Cardiac muscle cell (in vitro differentiated cells and primary cell): ENCODE data around the gene DOK6. TPM values are rescaled to one million over a fixed set of nuclear protein-coding genes. Genes with fewer than 3 reads are reported as not detected.

Experiments used
- DNase-seq, 2 donors: peaks; one replicate each; pipeline versions ENCODE4 v3.0.0 to v3.0.0-alpha.2; 2010 to 2017; ENCODE audit warnings: low read depth in 1 of 2, low spot score in 1 of 2
- H3K27ac ChIP-seq: fragments of 200-600 bp; sonication (generic); 2 replicates; pipeline ENCODE4 v1.5.1; 2016
- H3K27me3 ChIP-seq: fragments of 200-600 bp; sonication (generic); 2 replicates; pipeline ENCODE4 v1.6.0; 2016; ENCODE audit warnings: control low read depth
- H3K36me3 ChIP-seq: fragments of 200-600 bp; sonication (generic); 2 replicates; pipeline ENCODE4 v1.5.1; 2016; ENCODE audit warnings: control low read depth
- H3K4me1 ChIP-seq: fragments of 200-600 bp; sonication (generic); 2 replicates; pipeline ENCODE4 v1.8.1; 2017; ENCODE audit warnings: low read depth, mild to moderate bottlenecking, mixed run types
- H3K4me3 ChIP-seq: fragments of 200-600 bp; sonication (generic); 2 replicates; pipeline ENCODE4 v1.5.1; 2016; ENCODE audit warnings: mild to moderate bottlenecking
- H3K9me3 ChIP-seq: fragments of 200-600 bp; sonication (generic); 2 replicates; pipeline ENCODE4 v1.5.1; 2017; ENCODE audit warnings: low read depth, mild to moderate bottlenecking, control low read depth
- CTCF ChIP-seq: IDR thresholded peaks from 2 replicates; pipeline ENCODE4 v1.5.1; 2012; ENCODE audit warnings: low read depth, mild to moderate bottlenecking, low read length
- polyA plus RNA-seq: library from polyadenylated mRNA; unstranded; fragments of >200 nt; fragmentation: Nextera tagmentation; extraction: Ambion mirVana; gene quantifications from 2 replicates; pipeline ENCODE4 v1.2.1, GENCODE V29; 2016
- total RNA-seq: library from RNA; depleted of rRNA; stranded (reverse); fragments of >200 nt; gene quantifications from 2 replicates; pipeline ENCODE4 v1.2.3, GENCODE V29; 2016

Gene DOK6
- total and polyA plus RNA-seq, 2 experiments from 2014 or later: 13.2 to 13.9 TPM

GRCh38 chr18:69617888-69618287 lies 217.2 kb downstream of the DOK6 start:
- H3K4me3 ChIP-seq: no peak overlapping the region
- H3K27ac ChIP-seq: no peak overlapping the region
- no peak for TF ChIP-seq CTCF
- H3K36me3 ChIP-seq: no peaks in the 10 kb centered on the region
- peak in 1 of 2 donors; percentile 46 for DNase-seq
- H3K9me3 ChIP-seq: no peaks in the 10 kb centered on the region
- H3K27me3 ChIP-seq: no peaks in the 10 kb centered on the region
- H3K4me1 ChIP-seq: no peaks in the 10 kb centered on the region

DNA sequence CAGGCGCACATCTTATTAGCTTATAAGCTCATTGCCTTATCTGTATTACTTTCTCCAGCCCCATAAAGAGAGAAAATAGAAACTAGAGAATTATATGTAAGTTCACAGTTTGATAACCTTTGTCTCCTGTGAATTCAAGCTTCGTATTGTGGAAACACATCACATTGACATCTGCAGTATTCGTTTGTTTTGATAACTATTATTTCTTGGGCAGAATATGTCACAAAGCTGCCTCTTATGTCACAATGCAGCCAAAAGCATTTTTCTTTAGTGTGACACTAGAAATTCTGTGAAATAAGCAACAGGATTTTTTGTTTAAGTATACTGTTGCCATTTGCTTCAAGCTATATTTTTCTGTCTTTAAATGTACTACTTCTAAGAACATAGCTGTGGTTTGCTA lies 221.5 kb downstream of the DOK6 start:
- DNase-seq: no peak
- Histone ChIP-seq H3K4me1 (no peaks in the 10 kb centered on the region), H3K9me3 (no peaks in the 10 kb centered on the region), H3K4me3 (no peak overlapping the region), H3K27me3 (no peaks in the 10 kb centered on the region), H3K36me3 (no peaks in the 10 kb centered on the region), H3K27ac (no peak overlapping the region)
- TF ChIP-seq CTCF: no peak

DNA sequence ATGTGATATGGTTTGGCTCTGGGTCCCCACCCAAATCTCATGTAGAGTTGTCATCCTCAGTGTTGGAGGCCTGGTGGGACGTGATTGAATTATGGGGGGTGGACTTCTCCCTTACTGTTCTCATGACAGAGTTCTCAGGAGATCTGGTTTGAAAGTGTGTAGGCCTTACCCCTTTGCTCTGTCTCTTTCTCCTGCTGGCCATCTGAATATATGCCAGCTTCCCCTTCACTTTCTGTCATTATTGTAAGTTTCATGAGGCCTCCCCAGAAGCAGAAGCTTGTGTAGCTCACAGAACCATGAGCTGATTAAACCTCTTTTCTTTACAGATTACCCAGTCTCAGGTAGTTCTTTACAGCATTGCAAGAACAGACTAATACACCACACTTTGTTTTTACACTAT lies 222.3 kb downstream of the DOK6 start:
- no peak for DNase-seq

GRCh38 chr18:69626171-69626570 lies 225.5 kb downstream of the DOK6 start:
- Histone ChIP-seq H3K27me3 (no peaks in the 10 kb centered on the region), H3K9me3 (no peaks in the 10 kb centered on the region), H3K36me3 (no peaks in the 10 kb centered on the region), H3K4me1 (no peaks in the 10 kb centered on the region), H3K4me3 (no peak overlapping the region), H3K27ac (no peak overlapping the region)
- no peak for TF ChIP-seq CTCF
- DNase-seq: no peak

More for the DNA sequence above, 222.3 kb downstream of the DOK6 start:
- Histone ChIP-seq H3K4me1 (no peaks in the 10 kb centered on the region), H3K9me3 (no peaks in the 10 kb centered on the region), H3K4me3 (no peak overlapping the region), H3K36me3 (no peaks in the 10 kb centered on the region), H3K27me3 (no peaks in the 10 kb centered on the region), H3K27ac (no peak overlapping the region)
- TF ChIP-seq CTCF: no peak

DNA sequence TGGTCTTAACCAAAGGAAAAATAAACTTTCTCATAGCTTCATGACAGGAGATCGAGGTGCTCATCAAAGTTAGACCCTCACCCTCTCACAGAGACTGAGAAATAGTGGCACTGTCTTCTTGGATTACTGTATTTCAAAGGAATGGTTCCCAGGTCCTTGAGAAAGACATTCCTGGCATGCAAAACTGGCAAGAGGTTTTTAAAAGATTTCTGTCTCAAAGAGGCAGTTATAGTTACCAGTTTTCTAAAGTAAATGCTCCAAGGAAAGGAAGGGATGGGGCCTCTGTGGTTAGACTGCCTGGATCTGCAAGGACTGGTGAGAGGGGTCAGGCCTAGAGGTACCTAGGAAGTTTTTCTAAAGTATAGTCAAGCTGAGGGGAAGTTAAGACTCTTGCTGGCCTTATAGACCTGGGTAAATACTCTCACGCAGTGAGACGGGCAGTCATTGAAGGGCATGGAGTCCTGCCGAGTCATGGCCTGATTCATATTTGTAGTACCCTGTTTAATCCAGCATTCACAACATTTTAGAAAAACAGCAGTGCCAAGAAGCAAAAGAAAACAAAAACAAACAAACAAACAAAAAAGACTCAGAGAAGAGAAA lies 226.1 kb downstream of the DOK6 start:
- no peaks in the 10 kb centered on the region for H3K27me3 ChIP-seq
- no peaks in the 10 kb centered on the region for H3K9me3 ChIP-seq
- H3K36me3 ChIP-seq: no peaks in the 10 kb centered on the region
- no peak for DNase-seq
- no peak overlapping the region for H3K27ac ChIP-seq
- no peaks in the 10 kb centered on the region for H3K4me1 ChIP-seq
- no peak for TF ChIP-seq CTCF
- no peak overlapping the region for H3K4me3 ChIP-seq
